SIG-M5 (cell line): ENCODE measurements around the gene SCN1B.

Experiments used
- DNase-seq: peaks from one replicate; lab custom pipeline; 2025; lab: John Stamatoyannopoulos, UW

The SCN1B gene

DNA sequence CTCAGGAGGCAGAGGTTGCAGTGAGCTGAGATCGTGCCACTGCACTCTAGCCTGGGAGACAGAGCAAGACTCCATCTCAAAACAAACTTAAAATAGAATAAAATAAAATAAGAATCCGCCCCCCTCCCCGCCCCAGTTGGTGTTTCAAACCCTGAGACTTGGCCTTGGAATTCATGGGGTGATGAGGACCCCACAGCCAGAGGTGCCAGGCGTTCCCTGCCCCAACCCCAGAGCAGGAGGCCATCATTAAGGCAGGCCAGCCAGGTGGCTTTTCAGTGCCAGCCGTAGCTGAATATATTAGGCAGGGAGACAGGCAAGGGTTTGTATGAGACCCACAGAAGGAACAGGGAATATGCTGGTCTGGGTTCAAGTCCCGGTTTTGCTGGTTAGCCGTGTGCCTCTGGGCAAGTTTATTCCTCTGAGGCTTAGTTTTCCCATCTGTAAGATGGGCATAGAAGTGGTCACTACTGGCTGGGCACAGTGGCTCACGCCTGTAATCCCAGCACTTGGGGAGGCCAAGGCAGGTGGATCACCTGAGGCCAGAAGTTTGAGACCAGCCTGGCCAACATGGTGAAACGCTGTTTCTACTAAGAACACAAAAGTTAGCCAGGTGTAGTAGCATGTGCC, 23.5 kb downstream of the SCN1B start:
- DNase-seq: no peak

- no peak for DNase-seq
Observed at GRCh38 chr19:35054626-35055025, 24.4 kb downstream of the SCN1B start.

DNA sequence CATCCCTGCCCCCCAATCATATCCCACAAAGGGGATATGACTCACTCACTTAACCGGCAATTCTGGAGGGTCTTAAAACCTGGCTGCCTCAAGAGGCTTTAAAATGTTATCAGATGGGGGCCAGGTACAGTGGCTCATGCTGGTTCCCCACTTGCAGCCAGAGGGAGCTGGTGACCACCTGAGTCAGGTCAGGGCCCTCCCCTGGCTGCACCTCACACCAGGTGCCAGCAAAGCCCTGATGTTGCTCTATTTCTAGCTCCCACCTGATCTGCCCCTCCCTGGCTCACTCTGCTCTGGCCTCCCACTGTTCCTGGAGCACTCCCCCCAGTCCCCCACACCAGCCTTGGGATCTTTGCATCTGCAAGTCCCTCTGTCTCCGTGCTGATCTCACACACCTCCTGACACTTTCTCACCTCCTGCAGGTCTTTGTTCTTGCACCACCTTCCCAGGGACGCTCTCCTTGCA, 25.5 kb downstream of the SCN1B start:
- DNase-seq: no peak

DNA sequence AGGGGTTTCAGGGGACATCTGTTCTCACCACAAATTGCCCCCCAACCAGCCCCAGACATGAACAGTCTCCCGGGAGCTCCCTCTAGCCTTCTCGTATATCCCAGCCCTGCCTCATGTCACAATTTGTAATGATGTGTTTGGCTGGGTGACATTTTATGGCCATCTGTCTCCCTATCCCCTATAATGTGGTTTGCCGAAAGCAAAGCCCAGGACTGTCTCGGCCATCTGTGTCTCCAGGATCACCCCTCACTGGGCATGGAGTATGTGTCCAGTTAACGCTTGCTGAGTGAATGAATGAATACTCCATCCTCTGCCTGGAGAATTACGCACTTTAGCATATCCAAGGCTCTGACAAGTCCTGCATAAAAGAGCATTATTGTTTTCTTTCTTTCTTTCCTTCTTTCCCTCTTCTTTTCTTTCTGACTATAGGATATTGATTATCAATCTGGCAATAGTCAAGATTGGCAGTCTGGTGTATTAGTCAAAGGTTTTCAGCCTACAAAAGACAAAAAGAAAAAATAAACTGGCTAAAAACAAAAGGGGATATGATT, 26.3 kb downstream of the SCN1B start:
- no peak for DNase-seq

DNA sequence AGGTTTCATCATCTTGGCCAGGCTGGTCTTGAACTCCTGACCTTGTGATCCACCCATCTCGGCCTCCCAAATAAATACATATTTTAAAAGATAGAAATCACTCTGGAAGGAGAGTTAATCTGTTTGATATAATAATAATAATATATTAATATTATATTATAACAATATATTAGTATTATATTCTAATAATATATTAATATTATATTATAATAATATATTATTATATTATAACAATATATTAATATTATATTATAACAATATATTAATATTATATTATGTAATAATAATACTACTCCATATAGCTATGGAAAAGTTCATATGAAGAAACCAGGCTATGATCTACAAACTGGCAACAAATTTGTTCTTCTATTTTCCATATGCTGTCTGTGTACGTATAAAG, 28.1 kb downstream of the SCN1B start:
- DNase-seq: no peak

GRCh38 chr19:35059006-35059798, 28.9 kb downstream of the SCN1B start:
- no peak for DNase-seq

DNA sequence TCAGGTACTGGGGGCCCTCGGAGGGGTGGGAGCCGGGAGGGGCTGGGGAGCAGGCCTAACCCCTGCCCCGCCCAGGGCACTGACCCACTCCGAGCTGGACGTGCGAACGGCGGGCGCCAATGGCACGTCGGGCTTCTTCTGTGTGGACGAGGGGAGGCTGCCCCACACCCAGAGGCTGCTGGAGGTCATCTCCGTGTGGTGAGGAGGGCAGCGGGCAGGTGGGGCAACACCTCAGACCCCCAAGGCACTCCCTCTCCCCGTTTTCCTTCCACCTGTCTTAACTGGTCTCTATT, 29.5 kb downstream of the SCN1B start:
- no peak for DNase-seq

DNA sequence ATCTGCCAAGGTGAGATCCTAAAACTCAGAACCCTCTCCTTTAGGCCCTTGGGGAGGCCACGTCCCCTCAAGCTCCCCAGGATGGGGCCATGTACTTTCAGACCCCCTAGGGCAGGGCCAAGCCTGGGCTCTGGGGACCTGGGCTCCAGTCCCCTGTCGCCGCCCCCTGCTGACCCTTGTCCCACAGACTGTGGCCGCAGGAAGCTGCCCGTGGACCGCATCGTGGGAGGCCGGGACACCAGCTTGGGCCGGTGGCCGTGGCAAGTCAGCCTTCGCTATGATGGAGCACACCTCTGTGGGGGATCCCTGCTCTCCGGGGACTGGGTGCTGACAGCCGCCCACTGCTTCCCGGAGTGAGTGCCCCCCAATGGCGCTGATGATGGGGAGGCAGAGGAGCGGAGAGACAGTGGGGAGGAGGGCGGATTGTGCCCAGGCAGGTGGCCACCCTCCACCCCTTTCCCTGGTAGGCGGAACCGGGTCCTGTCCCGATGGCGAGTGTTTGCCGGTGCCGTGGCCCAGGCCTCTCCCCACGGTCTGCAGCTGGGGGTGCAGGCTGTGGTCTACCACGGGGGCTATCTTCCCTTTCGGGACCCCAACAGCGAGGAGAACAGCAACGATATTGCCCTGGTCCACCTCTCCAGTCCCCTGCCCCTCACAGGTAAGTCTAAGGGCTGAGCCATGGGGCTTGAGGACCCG, 30.0 kb downstream of the SCN1B start:
- no peak for DNase-seq

DNA sequence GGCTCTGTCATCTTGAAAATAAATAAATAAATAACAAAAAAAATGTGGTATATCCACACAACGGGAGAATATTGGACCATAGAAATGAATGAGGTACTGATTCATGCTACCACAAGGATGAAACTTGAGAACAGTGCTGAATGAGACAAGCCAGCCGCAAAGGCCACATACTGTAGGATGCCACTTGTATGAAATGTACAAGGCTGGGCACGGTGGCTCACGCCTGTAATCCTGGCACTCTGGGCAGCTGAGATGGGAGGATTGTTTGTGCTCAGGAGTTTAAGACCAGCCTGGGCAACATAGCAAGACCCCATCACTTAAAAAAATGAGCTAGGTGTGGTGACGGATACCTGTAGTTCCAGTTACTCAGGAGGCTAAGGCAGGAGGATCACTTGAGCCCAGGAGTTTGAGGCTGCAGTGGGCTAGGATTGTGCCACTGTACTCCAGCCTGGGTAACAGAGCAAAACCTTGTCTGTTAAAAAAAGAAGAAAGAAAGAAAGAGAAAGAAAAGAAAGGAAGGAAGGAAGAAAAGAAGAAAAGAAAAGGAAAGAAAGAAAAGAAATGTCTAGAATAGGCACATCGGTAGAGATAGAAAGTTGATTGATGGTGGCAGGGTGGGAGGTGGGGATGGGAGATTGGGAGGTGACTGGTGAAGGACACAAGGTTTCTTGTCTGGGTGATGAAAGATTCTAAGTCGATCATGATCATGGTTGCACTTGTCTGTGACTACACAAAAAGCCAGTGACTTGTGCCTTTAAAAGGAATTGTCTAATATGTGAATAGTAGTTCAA, 31.5 kb downstream of the SCN1B start:
- DNase-seq: no peak

GRCh38 chr19:35062942-35063341, 32.7 kb downstream of the SCN1B start:
- DNase-seq: no peak

GRCh38 chr19:35063940-35064818, 33.9 kb downstream of the SCN1B start:
- no peak for DNase-seq

DNA sequence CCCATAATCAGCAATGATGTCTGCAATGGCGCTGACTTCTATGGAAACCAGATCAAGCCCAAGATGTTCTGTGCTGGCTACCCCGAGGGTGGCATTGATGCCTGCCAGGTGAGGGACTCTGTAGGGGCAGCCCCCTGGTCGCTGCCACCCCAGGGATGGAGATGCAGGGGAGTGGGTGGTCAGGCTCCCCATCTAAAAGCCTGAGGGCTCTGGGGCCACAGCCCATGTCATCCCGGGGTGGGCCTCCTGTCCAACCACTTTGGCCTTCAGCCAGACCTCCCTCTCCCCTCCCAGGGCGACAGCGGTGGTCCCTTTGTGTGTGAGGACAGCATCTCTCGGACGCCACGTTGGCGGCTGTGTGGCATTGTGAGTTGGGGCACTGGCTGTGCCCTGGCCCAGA, 35.3 kb downstream of the SCN1B start:
- no peak for DNase-seq

DNA sequence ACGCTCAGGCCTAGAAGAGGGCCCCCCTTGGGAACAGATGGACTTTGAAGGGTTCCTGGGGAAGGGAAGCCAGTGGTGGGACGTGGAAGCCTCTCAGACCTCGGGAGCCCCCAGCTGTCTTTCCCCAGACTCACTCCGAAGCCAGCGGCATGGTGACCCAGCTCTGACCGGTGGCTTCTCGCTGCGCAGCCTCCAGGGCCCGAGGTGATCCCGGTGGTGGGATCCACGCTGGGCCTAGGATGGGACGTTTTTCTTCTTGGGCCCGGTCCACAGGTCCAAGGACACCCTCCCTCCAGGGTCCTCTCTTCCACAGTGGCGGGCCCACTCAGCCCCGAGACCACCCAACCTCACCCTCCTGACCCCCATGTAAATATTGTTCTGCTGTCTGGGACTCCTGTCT, 35.9 kb downstream of the SCN1B start:
- no peak for DNase-seq

GRCh38 chr19:35066691-35067563, 36.7 kb downstream of the SCN1B start:
- no peak for DNase-seq

- DNase-seq: no peak
Observed at GRCh38 chr19:35068941-35069634, 38.8 kb downstream of the SCN1B start.

- DNase-seq: no peak
Observed at GRCh38 chr19:35069696-35070095, 39.4 kb downstream of the SCN1B start.

- no peak for DNase-seq
Observed at GRCh38 chr19:35070471-35070870, 40.2 kb downstream of the SCN1B start.

GRCh38 chr19:35073516-35073915, 43.2 kb downstream of the SCN1B start:
- DNase-seq: no peak

DNA sequence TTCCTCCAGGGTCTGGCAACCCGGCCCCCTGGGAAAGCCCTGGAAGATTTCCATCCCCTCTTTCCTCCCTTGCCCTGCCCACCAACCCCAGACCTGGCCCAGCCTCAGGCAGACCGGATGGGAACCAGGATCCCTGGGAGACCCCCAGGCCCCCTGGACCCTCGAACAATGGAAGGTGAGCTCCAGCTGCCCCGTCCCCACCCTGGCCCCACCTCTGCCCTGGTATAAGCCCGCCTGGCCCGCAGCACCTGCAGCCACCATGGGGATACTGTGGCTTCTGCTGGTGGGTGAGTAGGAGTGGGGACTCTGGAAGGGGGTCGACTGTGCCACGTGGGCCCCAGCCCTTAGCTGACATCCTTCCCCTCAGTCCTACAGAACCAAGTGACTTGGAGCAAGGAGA, 43.7 kb downstream of the SCN1B start:
- DNase-seq: no peak
